Central memory CD8-positive, alpha-beta T cell (primary cell): ENCODE data around the gene HOXD10.

Source experiments
- ATAC-seq: fragments of 150-1000 bp; cut with Tn5 transposase; replicated peaks from 2 replicates; pipeline ENCODE4 v1.10.0; 2022; ENCODE audit warnings: mild to moderate bottlenecking, moderate FRiP score, moderate number of reproducible peaks; ENCODE audit not compliant: poor library complexity, severe bottlenecking; ENCODE audit errors: extremely low read depth
- DNase-seq, 2 donors: peaks; one replicate each; pipeline ENCODE4 v3.0.0; 2021; ENCODE audit warnings: low spot score in 2 of 2
- H3K27ac Mint-ChIP-seq: one replicate; pipeline ENCODE4 v1.8.0; 2022; ENCODE audit warnings: low read depth, mild to moderate bottlenecking, moderate library complexity, mixed read lengths
- H3K27me3 Mint-ChIP-seq: one replicate; pipeline ENCODE4 v1.8.0; 2022; ENCODE audit warnings: mixed read lengths
- H3K36me3 Mint-ChIP-seq: one replicate; pipeline ENCODE4 v1.8.0; 2022; ENCODE audit warnings: mild to moderate bottlenecking, moderate library complexity, mixed read lengths; ENCODE audit not compliant: insufficient read depth
- H3K4me1 Mint-ChIP-seq: one replicate; pipeline ENCODE4 v1.8.0; 2022; ENCODE audit warnings: mixed read lengths
- H3K4me3 Mint-ChIP-seq: one replicate; pipeline ENCODE4 v1.8.0; 2022; ENCODE audit warnings: mild to moderate bottlenecking, moderate library complexity, mixed read lengths
- H3K9me3 Mint-ChIP-seq: one replicate; pipeline ENCODE4 v1.8.0; 2022; ENCODE audit warnings: mixed read lengths

The HOXD10 gene

DNA sequence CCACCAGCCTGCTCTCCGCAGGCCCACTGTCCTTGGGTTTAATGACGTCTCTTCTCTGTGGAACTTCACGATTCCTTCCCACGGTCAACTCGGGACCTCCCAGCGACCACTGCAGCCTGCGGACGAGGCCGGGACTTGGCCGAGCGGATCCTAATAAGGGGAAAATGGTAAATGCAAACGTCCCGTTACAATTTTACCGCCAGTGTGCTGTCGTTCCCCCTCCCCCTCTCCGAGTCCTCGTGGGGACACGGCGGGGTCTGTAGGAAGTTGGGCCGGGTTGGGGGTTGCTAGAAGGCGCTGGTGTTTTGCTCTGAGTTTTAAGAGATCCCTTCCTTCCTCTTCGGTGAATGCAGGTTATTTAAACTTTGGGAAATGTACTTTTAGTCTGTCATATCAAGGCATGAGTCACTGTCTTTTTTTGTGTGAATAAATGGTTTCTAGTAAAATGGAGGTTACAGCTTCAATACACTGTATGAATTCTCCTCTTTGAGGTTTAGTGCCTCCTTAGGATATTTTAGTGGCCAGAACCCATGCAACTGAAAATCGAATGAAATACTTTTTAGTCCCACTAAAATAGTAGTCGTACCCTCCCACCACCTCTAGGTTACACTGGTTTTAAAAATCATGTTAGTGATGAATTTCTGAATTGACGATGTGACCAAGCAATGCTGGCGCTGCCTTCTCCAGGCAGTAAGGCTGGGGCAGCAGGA, 7.2 kb upstream of the HOXD10 start:
- H3K4me3 Mint-ChIP-seq: peak overlapping the region; percentile 23

DNA sequence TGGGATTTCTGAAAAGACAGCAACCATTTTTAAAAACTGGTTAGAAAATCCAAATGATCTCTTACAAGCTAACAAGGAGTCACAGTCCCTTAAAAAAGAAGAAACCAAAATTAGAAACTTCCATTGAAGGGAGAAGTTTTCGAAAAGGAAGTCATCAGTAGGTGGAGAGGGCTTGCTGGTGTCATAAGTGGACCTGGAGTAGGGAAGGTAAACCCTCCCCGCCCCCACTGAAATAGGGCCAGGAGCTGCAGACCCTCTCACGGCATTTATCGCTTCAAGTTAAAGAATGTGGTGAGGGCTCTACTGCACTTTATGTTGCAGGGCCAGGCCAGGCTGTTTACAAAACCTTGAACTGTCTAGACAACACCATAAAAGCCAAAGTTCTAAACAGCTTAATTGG, 6.6 kb upstream of the HOXD10 start:
- Mint-ChIP-seq H3K27ac (no peak overlapping the region), H3K27me3 (peaks cover 85% of the 10 kb centered on the region), H3K4me3 (no peak overlapping the region)

More for the DNA sequence above, 7.2 kb upstream of the HOXD10 start:
- ATAC-seq: no peak
- DNase-seq: no peak
- Mint-ChIP-seq H3K27me3 (peaks cover 86% of the 10 kb centered on the region), H3K9me3 (peaks cover 6% of the 10 kb centered on the region), H3K36me3 (peaks cover 28% of the 10 kb centered on the region), H3K4me1 (peaks cover 13% of the 10 kb centered on the region), H3K27ac (peak overlapping the region; percentile 32)

DNA sequence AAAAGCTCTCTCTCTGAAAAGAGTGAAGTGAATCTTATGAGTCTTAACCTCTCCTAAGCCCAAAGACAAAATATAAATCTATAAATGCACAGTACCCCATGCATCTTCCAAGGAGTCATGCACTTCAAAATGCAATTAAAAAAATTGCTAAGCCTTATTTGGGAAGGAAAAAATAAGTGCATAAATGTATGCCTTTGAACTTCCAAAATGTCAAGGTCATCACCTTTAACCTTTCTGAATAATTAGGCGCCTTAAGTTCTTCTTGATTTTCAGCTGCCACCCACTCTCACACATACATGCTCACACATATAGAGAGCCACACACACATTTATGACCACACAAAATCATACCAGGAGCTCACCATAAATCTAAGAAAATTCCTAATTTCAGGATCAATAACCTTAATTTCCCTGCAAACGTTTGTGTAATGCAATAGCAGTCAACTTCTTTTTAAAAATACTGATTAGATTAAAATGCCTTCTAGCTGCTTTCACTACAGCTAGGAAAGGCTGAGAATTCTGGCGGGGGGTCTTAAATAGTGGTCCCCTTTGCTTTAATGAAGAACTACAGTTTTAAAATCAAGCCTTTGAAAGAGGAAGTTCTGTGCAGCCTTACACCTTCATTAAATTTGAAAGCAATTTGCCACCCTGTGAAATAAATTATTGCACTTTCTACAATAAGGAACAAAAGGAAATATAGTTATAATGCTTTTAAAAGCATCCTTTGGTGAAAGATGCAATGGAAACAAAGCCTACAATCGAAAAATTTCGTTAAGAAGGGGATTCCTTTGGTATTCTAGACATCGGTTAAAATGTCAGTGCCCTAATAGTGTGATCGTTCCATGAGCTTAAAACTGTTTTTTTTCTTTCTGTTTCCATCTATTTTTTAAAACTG, 5.9 kb upstream of the HOXD10 start:
- no peak for DNase-seq
- ATAC-seq: no peak
- Mint-ChIP-seq H3K27ac (no peak overlapping the region), H3K4me1 (peaks cover 8% of the 10 kb centered on the region), H3K27me3 (peaks cover 81% of the 10 kb centered on the region), H3K36me3 (peaks cover 26% of the 10 kb centered on the region), H3K9me3 (peaks cover 6% of the 10 kb centered on the region), H3K4me3 (no peak overlapping the region)

More for the DNA sequence above, 6.6 kb upstream of the HOXD10 start:
- Mint-ChIP-seq H3K4me1 (peaks cover 10% of the 10 kb centered on the region), H3K36me3 (peaks cover 27% of the 10 kb centered on the region), H3K9me3 (peaks cover 6% of the 10 kb centered on the region)
- DNase-seq: no peak
- no peak for ATAC-seq

DNA sequence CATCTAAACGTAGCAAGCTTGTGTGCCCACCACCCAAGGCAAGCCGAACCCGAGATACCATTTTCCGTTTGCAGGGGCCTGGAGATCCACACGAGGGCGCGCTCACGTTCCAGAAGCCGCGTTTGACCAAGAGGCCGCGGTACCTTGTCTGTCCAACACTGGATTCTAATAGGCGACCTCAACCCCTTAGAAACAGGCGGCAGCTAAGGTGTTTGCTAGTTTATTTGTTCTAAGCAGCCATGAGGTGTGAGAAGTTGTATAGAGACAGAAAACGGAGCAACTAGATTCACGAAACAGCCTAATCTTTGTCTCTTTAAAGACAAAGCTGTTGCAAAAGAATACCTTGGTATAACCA, 5.3 kb upstream of the HOXD10 start:
- H3K4me1 Mint-ChIP-seq: peaks cover 3% of the 10 kb centered on the region
- ATAC-seq (no peak), DNase-seq (no peak)
- H3K36me3 Mint-ChIP-seq: peaks cover 20% of the 10 kb centered on the region
- H3K4me3 Mint-ChIP-seq: no peak overlapping the region
- H3K27ac Mint-ChIP-seq: no peak overlapping the region
- H3K27me3 Mint-ChIP-seq: peaks cover 81% of the 10 kb centered on the region
- H3K9me3 Mint-ChIP-seq: peaks cover 1% of the 10 kb centered on the region

DNA sequence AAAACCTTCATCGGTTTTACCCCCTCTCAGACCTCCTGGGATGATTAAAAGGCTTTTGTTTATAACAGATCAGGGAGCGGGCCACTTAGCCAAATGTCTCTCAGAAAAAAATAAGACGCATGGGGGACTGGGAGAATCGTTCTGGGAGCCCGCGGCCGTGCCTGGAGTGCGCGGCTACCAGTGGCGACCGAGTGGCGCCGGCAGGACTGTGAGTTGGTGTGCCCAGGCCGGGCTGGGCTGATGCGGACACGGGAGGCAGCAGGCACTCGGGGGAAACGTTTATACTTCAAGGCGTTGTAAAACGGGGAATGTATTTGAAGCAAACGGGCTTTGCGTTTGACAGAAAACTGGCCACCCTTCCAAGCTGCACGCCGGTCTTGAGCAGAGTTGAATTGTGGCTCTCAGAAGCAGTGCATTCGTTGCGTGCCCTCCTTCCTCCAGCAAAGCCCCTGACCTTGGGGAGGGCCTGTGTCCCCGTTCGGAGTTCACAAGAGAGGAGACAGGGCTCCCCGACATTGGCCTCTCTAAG, 4.7 kb upstream of the HOXD10 start:
- Mint-ChIP-seq H3K27ac (no peak overlapping the region), H3K36me3 (peaks cover 20% of the 10 kb centered on the region), H3K27me3 (peaks cover 82% of the 10 kb centered on the region), H3K4me1 (no peaks in the 10 kb centered on the region), H3K4me3 (no peak overlapping the region), H3K9me3 (no peaks in the 10 kb centered on the region)
- no peak for DNase-seq
- no peak for ATAC-seq

GRCh38 chr2:176112375-176113302, 3.9 kb upstream of the HOXD10 start:
- no peaks in the 10 kb centered on the region for H3K9me3 Mint-ChIP-seq
- H3K4me3 Mint-ChIP-seq: no peak overlapping the region
- peaks cover 89% of the 10 kb centered on the region for H3K27me3 Mint-ChIP-seq
- no peak overlapping the region for H3K27ac Mint-ChIP-seq
- ATAC-seq: no peak
- DNase-seq: no peak
- H3K4me1 Mint-ChIP-seq: no peaks in the 10 kb centered on the region
- H3K36me3 Mint-ChIP-seq: peaks cover 22% of the 10 kb centered on the region

- DNase-seq (no peak), ATAC-seq (no peak)
- Mint-ChIP-seq H3K36me3 (peaks cover 21% of the 10 kb centered on the region), H3K27ac (no peak overlapping the region), H3K27me3 (peaks cover 96% of the 10 kb centered on the region), H3K4me3 (no peak overlapping the region), H3K9me3 (no peaks in the 10 kb centered on the region), H3K4me1 (peaks cover 16% of the 10 kb centered on the region)
These were observed 2.3 kb upstream of the HOXD10 start for GRCh38 chr2:176114120-176114929.

DNA sequence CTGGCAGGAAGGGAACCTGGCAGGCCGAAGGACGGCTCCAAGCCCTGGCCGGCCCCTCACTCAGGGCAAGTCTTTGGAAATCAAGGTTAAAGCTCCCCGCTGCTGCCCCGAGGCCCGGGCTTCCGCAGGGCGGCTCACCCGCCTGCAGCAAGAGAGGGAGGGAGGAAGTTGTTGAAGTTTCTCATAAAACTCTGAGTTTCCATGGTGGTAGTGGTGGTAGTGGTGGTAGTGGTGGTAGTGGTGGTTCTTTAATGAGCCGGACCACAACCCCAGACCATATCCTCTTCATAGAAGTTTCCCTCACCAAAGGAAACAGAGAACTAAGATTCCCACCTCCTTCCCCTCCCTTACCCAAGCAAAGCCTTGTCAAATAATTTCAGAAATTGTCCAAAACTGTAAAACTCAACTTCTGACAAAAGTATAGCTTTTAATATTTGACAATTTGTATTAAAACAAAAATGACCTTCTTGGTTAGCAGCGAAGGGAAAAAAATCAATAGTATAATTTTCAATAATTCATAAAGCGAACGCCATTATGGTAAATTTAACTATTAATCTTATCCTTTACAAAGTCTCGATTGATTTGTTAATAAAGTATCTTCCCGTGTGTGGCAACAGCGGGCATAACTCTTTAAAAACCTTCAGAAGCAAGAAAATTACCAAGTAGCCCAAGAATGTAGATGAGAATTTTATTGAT, 1.5 kb upstream of the HOXD10 start:
- Mint-ChIP-seq H3K36me3 (peaks cover 19% of the 10 kb centered on the region), H3K4me1 (peaks cover 16% of the 10 kb centered on the region), H3K4me3 (no peak overlapping the region), H3K27me3 (peaks cover 96% of the 10 kb centered on the region), H3K9me3 (no peaks in the 10 kb centered on the region), H3K27ac (no peak overlapping the region)
- no peak for DNase-seq
- ATAC-seq: no peak

DNA sequence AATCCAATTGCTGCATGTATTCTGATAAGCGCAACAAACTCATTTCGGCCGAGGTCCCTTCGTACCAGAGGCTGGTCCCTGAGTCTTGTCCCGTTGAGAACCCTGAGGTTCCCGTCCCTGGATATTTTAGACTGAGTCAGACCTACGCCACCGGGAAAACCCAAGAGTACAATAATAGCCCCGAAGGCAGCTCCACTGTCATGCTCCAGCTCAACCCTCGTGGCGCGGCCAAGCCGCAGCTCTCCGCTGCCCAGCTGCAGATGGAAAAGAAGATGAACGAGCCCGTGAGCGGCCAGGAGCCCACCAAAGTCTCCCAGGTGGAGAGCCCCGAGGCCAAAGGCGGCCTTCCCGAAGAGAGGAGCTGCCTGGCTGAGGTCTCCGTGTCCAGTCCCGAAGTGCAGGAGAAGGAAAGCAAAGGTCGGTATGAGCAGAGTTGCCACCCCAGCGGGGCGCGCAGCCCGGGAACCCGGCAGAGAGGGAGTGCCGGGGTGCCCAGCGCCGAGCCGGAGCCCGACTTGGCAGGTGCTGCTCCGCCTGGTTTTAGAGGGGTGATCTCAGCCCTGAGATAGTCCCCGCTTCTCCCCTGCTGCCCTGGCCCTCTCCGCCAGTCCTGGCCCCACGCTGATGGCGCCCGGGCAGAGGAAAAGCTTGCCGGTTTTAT, 714 bp downstream of the HOXD10 start:
- no peak for ATAC-seq
- Mint-ChIP-seq H3K4me1 (peaks cover 16% of the 10 kb centered on the region), H3K36me3 (peaks cover 22% of the 10 kb centered on the region), H3K27me3 (peaks cover 89% of the 10 kb centered on the region), H3K4me3 (no peak overlapping the region), H3K27ac (peak overlapping the region; percentile 21), H3K9me3 (no peaks in the 10 kb centered on the region)
- DNase-seq: no peak

- Mint-ChIP-seq H3K4me3 (no peak overlapping the region), H3K27me3 (peaks cover 83% of the 10 kb centered on the region), H3K27ac (no peak overlapping the region), H3K36me3 (peaks cover 19% of the 10 kb centered on the region), H3K4me1 (peaks cover 16% of the 10 kb centered on the region), H3K9me3 (no peaks in the 10 kb centered on the region)
- DNase-seq: no peak
- no peak for ATAC-seq
These were observed 1.3 kb downstream of the HOXD10 start for GRCh38 chr2:176117823-176118371.
